ENCODE results near the gene CDC42BPG.

GRCh38 chr11:64855596-64856304 lies 11.3 kb upstream of the CDC42BPG start:
- TF ChIP-seq EZH2phosphoT487 (IDR thresholded peaks at IDR 0.05; ENCODE audit: borderline replicate concordance, low read length) (no peak), CTCF (conservative IDR thresholded peaks at IDR 0.05; ENCODE audit: low read depth, low read length) (no peak), EZH2 (IDR thresholded peaks at IDR 0.05; ENCODE audit: low read length, unreplicated experiment) (no peak)

Data from PC-3 (cell line).